ENCODE data around the gene BCHE.

The BCHE gene

GRCh38 chr3:165746874-165747273 lies 90.3 kb downstream of the BCHE start:
- TF ChIP-seq CTCF (IDR thresholded peaks at IDR 0.05; ENCODE audit: low read depth, low read length): no peak
- H3K4me3 ChIP-seq (ENCODE audit: low read depth, low read length): no peak overlapping the region

GRCh38 chr3:165744025-165744424 lies 93.2 kb downstream of the BCHE start:
- no peak overlapping the region for H3K4me3 ChIP-seq (ENCODE audit: low read depth, low read length)
- no peak for TF ChIP-seq CTCF (IDR thresholded peaks at IDR 0.05; ENCODE audit: low read depth, low read length)

- H3K4me3 ChIP-seq (ENCODE audit: low read depth, low read length): no peak overlapping the region
- TF ChIP-seq CTCF (IDR thresholded peaks at IDR 0.05; ENCODE audit: low read depth, low read length): no peak
These were observed 94.9 kb downstream of the BCHE start for GRCh38 chr3:165742351-165742750.

GRCh38 chr3:165729756-165730155 lies 107.5 kb downstream of the BCHE start:
- TF ChIP-seq CTCF (IDR thresholded peaks at IDR 0.05; ENCODE audit: low read depth, low read length): no peak
- no peak overlapping the region for H3K4me3 ChIP-seq (ENCODE audit: low read depth, low read length)

- TF ChIP-seq CTCF (IDR thresholded peaks at IDR 0.05; ENCODE audit: low read depth, low read length): no peak
- H3K4me3 ChIP-seq (ENCODE audit: low read depth, low read length): no peak overlapping the region
These were observed 108.3 kb downstream of the BCHE start for GRCh38 chr3:165728924-165729323.

GRCh38 chr3:165725296-165725695 lies 111.9 kb downstream of the BCHE start:
- TF ChIP-seq CTCF (IDR thresholded peaks at IDR 0.05; ENCODE audit: low read depth, low read length): no peak

More at GRCh38 chr3:165725296-165725695, 111.9 kb downstream of the BCHE start:
- no peak overlapping the region for H3K4me3 ChIP-seq (ENCODE audit: low read depth, low read length)
